ENCODE results near the gene ZMYND19. TPM values are rescaled to one million over a fixed set of nuclear protein-coding genes. Genes with fewer than 3 reads are reported as not detected.

ZMYND19 gene
- total and polyA plus RNA-seq, 2 of the 8 experiments (the other 6 are each of a cell fraction or from before 2014, with no cell fraction given) = 42.4 to 58.7 TPM

DNA sequence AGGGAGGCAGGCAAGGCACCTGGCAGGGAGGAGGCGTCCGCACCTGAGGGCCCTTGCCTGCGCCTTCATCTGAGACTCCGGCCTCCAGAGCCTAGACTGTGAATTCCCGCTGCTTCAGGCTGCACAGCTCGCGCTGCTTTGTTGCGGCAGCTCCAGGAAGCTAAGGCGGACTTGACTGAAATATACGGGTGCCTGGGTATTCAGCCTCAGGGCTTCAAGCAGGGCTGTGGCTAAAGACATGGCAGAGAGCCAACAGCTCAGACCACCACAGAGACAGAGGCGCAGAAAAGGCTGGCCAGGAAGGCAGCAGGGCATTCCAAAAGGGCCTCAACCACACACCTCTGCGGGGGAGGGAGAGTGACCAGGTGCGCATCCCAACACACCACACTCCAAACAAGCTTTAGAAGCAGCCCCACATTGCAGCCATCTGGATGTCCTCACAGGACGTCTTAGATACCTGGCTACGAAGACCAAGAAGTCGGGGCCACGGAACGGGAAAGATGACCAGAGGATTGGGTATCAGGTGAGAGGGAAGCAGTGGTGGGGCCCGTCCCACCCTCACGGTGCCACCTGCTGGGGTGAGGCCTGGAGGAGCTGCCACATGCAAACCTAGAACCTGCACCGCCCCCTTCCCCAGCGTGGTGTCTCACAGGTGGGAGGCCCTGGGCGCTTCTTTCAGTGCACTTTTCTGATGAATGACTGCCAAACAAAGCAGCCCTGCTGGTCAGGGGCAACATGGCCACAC lies 9.9 kb downstream of the ZMYND19 start (continued):
- TF ChIP-seq POLR2AphosphoS5 (IDR thresholded peaks at IDR 0.05; ENCODE audit: low read depth, low read length) = no peak
- TF ChIP-seq, protein P1, sequence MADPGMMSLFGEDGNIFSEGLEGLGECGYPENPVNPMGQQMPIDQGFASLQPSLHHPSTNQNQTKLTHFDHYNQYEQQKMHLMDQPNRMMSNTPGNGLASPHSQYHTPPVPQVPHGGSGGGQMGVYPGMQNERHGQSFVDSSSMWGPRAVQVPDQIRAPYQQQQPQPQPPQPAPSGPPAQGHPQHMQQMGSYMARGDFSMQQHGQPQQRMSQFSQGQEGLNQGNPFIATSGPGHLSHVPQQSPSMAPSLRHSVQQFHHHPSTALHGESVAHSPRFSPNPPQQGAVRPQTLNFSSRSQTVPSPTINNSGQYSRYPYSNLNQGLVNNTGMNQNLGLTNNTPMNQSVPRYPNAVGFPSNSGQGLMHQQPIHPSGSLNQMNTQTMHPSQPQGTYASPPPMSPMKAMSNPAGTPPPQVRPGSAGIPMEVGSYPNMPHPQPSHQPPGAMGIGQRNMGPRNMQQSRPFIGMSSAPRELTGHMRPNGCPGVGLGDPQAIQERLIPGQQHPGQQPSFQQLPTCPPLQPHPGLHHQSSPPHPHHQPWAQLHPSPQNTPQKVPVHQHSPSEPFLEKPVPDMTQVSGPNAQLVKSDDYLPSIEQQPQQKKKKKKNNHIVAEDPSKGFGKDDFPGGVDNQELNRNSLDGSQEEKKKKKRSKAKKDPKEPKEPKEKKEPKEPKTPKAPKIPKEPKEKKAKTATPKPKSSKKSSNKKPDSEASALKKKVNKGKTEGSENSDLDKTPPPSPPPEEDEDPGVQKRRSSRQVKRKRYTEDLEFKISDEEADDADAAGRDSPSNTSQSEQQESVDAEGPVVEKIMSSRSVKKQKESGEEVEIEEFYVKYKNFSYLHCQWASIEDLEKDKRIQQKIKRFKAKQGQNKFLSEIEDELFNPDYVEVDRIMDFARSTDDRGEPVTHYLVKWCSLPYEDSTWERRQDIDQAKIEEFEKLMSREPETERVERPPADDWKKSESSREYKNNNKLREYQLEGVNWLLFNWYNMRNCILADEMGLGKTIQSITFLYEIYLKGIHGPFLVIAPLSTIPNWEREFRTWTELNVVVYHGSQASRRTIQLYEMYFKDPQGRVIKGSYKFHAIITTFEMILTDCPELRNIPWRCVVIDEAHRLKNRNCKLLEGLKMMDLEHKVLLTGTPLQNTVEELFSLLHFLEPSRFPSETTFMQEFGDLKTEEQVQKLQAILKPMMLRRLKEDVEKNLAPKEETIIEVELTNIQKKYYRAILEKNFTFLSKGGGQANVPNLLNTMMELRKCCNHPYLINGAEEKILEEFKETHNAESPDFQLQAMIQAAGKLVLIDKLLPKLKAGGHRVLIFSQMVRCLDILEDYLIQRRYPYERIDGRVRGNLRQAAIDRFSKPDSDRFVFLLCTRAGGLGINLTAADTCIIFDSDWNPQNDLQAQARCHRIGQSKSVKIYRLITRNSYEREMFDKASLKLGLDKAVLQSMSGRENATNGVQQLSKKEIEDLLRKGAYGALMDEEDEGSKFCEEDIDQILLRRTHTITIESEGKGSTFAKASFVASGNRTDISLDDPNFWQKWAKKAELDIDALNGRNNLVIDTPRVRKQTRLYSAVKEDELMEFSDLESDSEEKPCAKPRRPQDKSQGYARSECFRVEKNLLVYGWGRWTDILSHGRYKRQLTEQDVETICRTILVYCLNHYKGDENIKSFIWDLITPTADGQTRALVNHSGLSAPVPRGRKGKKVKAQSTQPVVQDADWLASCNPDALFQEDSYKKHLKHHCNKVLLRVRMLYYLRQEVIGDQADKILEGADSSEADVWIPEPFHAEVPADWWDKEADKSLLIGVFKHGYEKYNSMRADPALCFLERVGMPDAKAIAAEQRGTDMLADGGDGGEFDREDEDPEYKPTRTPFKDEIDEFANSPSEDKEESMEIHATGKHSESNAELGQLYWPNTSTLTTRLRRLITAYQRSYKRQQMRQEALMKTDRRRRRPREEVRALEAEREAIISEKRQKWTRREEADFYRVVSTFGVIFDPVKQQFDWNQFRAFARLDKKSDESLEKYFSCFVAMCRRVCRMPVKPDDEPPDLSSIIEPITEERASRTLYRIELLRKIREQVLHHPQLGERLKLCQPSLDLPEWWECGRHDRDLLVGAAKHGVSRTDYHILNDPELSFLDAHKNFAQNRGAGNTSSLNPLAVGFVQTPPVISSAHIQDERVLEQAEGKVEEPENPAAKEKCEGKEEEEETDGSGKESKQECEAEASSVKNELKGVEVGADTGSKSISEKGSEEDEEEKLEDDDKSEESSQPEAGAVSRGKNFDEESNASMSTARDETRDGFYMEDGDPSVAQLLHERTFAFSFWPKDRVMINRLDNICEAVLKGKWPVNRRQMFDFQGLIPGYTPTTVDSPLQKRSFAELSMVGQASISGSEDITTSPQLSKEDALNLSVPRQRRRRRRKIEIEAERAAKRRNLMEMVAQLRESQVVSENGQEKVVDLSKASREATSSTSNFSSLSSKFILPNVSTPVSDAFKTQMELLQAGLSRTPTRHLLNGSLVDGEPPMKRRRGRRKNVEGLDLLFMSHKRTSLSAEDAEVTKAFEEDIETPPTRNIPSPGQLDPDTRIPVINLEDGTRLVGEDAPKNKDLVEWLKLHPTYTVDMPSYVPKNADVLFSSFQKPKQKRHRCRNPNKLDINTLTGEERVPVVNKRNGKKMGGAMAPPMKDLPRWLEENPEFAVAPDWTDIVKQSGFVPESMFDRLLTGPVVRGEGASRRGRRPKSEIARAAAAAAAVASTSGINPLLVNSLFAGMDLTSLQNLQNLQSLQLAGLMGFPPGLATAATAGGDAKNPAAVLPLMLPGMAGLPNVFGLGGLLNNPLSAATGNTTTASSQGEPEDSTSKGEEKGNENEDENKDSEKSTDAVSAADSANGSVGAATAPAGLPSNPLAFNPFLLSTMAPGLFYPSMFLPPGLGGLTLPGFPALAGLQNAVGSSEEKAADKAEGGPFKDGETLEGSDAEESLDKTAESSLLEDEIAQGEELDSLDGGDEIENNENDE (IDR thresholded peaks at IDR 0.05; ENCODE audit: insufficient replicate concordance, low read length) = no peak
- TF ChIP-seq GABPA (IDR thresholded peaks at IDR 0.05; ENCODE audit: borderline replicate concordance, insufficient read depth, low read length) = no peak
- TF ChIP-seq BCL11A (IDR thresholded peaks at IDR 0.05; ENCODE audit: low read depth in 2 of 2, low read length in 2 of 2) = no peak
- TF ChIP-seq KDM5A (IDR thresholded peaks at IDR 0.05; ENCODE audit: low read length) = no peak
- no peak for TF ChIP-seq TEAD4 (IDR thresholded peaks at IDR 0.05; ENCODE audit: low read depth, low read length)
- TF ChIP-seq JUND (IDR thresholded peaks at IDR 0.05; ENCODE audit: low read length) = no peak
- TF ChIP-seq EZH2 (IDR thresholded peaks at IDR 0.05; ENCODE audit: low read depth, low read length, severe bottlenecking) = no peak
- no peak for TF ChIP-seq KDM1A (IDR thresholded peaks at IDR 0.05; ENCODE audit: borderline replicate concordance, low read length)

All from H1 (cell line).